SU-DHL-6 (cell line): ENCODE results near the gene HTR6.
"Not testable (repeated sequence)": the region's sequence is repeated elsewhere in the genome, so short reads cannot be mapped to it uniquely, and the experiment has no call there.

ENCODE experiments used
- H2AFZ ChIP-seq: fragments of 200-600 bp; sonication (generic); 2 replicates; pipeline ENCODE4 v1.6.1; 2014; ENCODE audit warnings: low read depth, mild to moderate bottlenecking, moderate library complexity, mixed read lengths, antibody characterized with exemption, low read length; ENCODE audit not compliant: severe bottlenecking
- H3F3A ChIP-seq: fragments of 200-600 bp; shearing (Covaris generic); 2 replicates; pipeline ENCODE4 v1.6.0; 2016; ENCODE audit warnings: antibody characterized with exemption, mild to moderate bottlenecking; ENCODE audit not compliant: insufficient read depth
- H3K27ac ChIP-seq: fragments of 200-600 bp; sonication (generic); 2 replicates; pipeline ENCODE4 v1.5.1; 2016; ENCODE audit warnings: low read depth, mild to moderate bottlenecking, low read length, moderate library complexity, mixed read lengths
- H3K27me3 ChIP-seq: fragments of 200-600 bp; sonication (generic), shearing (Covaris generic); 2 replicates; pipeline ENCODE4 v1.6.0; 2014; ENCODE audit warnings: mild to moderate bottlenecking, low read length
- H3K36me3 ChIP-seq: fragments of 200-600 bp; sonication (generic); 2 replicates; pipeline ENCODE4 v1.6.1; 2014; ENCODE audit warnings: mild to moderate bottlenecking, low read length, mixed read lengths
- H3K4me2 ChIP-seq: fragments of 300-600, 200-600 bp; shearing (Covaris generic), sonication (generic); 2 replicates; pipeline ENCODE4 v1.6.0; 2014; ENCODE audit warnings: low read length, low read depth, mild to moderate bottlenecking; ENCODE audit not compliant: poor library complexity, severe bottlenecking
- H3K4me3 ChIP-seq: fragments of 200-600 bp; sonication (generic); 2 replicates; pipeline ENCODE4 v1.5.1; 2014; ENCODE audit warnings: antibody characterized with exemption, low read length, mild to moderate bottlenecking, mixed read lengths; ENCODE audit not compliant: insufficient read depth, poor library complexity, severe bottlenecking
- H3K79me2 ChIP-seq: fragments of 200-600 bp; sonication (generic); 2 replicates; pipeline ENCODE4 v1.6.1; 2014; ENCODE audit warnings: mild to moderate bottlenecking, low read length, moderate library complexity; ENCODE audit not compliant: insufficient read depth
- H3K9ac ChIP-seq: fragments of 200-600 bp; sonication (generic); 2 replicates; pipeline ENCODE4 v1.7.0; 2014; ENCODE audit warnings: mild to moderate bottlenecking, low read length
- H3K9me2 ChIP-seq: fragments of 200-600 bp; sonication (generic); replicated peaks from 2 replicates; pipeline ENCODE4 v1.6.1; 2014; ENCODE audit warnings: low read length; ENCODE audit not compliant: insufficient read depth
- H3K9me3 ChIP-seq: fragments of 200-600 bp; sonication (generic); 2 replicates; pipeline ENCODE4 v1.6.1; 2014; ENCODE audit warnings: low read length, mixed read lengths; ENCODE audit not compliant: insufficient read depth
- H4K20me1 ChIP-seq: fragments of 200-600 bp; sonication (generic); 2 replicates; pipeline ENCODE4 v1.6.1; 2014; ENCODE audit warnings: low read depth, mild to moderate bottlenecking, antibody characterized with exemption, low read length, moderate library complexity, mixed read lengths
- CTCF ChIP-seq: fragments of 200-600 bp; sonication (generic); IDR thresholded peaks from one replicate; pipeline ENCODE4 v1.5.1; 2017; ENCODE audit warnings: antibody characterized with exemption, mild to moderate bottlenecking, low read length, moderate library complexity; ENCODE audit not compliant: insufficient read depth, poor library complexity, severe bottlenecking
- EZH2phosphoT487 ChIP-seq: fragments of 200-600 bp; sonication (generic), shearing (Covaris generic); conservative IDR thresholded peaks from 2 replicates; pipeline ENCODE4 v1.6.1; 2018; ENCODE audit warnings: mild to moderate bottlenecking, antibody characterized with exemption, low read length, moderate library complexity, mixed read lengths

Gene HTR6

GRCh38 chr1:19630720-19631395, 33.8 kb upstream of the HTR6 start:
- Histone ChIP-seq H3K4me2 (no peak overlapping the region), H3K4me3 (no peak overlapping the region), H3K9me2 (no peaks in the 10 kb centered on the region), H3F3A (no peaks in the 10 kb centered on the region), H3K9ac (no peak overlapping the region), H3K79me2 (no peaks in the 10 kb centered on the region), H2AFZ (no peak overlapping the region), H3K36me3 (no peaks in the 10 kb centered on the region), H3K27ac (no peak overlapping the region), H3K9me3 (no peaks in the 10 kb centered on the region), H4K20me1 (no peaks in the 10 kb centered on the region), H3K27me3 (no peaks in the 10 kb centered on the region)
- TF ChIP-seq EZH2phosphoT487: no peak
- no peak for TF ChIP-seq CTCF

- Histone ChIP-seq H3K9me2 (no peaks in the 10 kb centered on the region), H3K79me2 (no peaks in the 10 kb centered on the region), H3K4me3 (no peak overlapping the region), H3K27ac (no peak overlapping the region), H3K9ac (no peak overlapping the region), H3K27me3 (no peaks in the 10 kb centered on the region), H3K9me3 (no peaks in the 10 kb centered on the region), H2AFZ (no peak overlapping the region), H3F3A (no peaks in the 10 kb centered on the region), H3K36me3 (no peaks in the 10 kb centered on the region), H4K20me1 (no peaks in the 10 kb centered on the region), H3K4me2 (no peak overlapping the region)
- TF ChIP-seq EZH2phosphoT487 (no peak), CTCF (no peak)
Observed at GRCh38 chr1:19632211-19632610, 32.5 kb upstream of the HTR6 start.

DNA sequence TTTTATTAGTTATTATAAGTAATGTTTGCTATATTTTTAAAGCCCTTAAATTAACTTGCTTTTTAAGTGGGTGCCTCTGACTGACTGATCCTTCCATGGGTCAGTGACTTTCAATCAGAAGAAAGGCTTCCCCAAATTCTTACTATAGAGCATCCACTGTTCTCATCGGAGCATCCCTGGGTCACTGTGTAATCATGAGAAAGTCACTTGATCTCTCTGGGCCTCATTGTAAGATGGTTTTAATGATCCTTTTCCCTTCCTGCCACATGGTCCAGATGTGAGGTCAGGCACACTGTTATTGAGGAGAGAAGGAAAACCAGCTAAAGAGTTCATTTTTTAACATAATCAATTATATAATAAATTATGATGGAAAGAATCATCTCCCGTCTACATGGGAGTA, 31.6 kb upstream of the HTR6 start:
- Histone ChIP-seq H3K36me3 (no peaks in the 10 kb centered on the region), H3K4me3 (no peak overlapping the region), H3K27ac (no peak overlapping the region), H3F3A (no peaks in the 10 kb centered on the region), H3K9ac (no peak overlapping the region), H3K79me2 (no peaks in the 10 kb centered on the region), H3K27me3 (no peaks in the 10 kb centered on the region), H3K4me2 (no peak overlapping the region), H3K9me2 (no peaks in the 10 kb centered on the region), H2AFZ (no peak overlapping the region), H4K20me1 (no peaks in the 10 kb centered on the region), H3K9me3 (no peaks in the 10 kb centered on the region)
- TF ChIP-seq EZH2phosphoT487 (no peak), CTCF (no peak)

- not testable (repeated sequence) for H3K9ac ChIP-seq, H3K4me2 ChIP-seq, H3K4me3 ChIP-seq, H3K36me3 ChIP-seq, H3F3A ChIP-seq, H3K27ac ChIP-seq, H2AFZ ChIP-seq, H3K79me2 ChIP-seq, H3K9me3 ChIP-seq, H3K27me3 ChIP-seq, H4K20me1 ChIP-seq, H3K9me2 ChIP-seq
Observed at GRCh38 chr1:19635064-19635463, 29.6 kb upstream of the HTR6 start.
